Mucosa of stomach (tissue), 1 donor: ENCODE results near the gene PARVG.

Source experiments
- H3K27me3 ChIP-seq: one replicate; pipeline ENCODE4 v1.7.0; 2013; ENCODE audit warnings: mild to moderate bottlenecking, low read length; ENCODE audit not compliant: control insufficient read depth, insufficient read depth
- H3K36me3 ChIP-seq: one replicate; pipeline ENCODE4 v1.7.0; 2013; ENCODE audit warnings: low read length; ENCODE audit not compliant: control insufficient read depth, insufficient read depth
- H3K4me1 ChIP-seq: one replicate; pipeline ENCODE4 v1.7.0; 2013; ENCODE audit warnings: mild to moderate bottlenecking, low read length; ENCODE audit not compliant: control insufficient read depth, insufficient read depth
- H3K4me3 ChIP-seq: one replicate; pipeline ENCODE4 v1.7.0; 2013; ENCODE audit warnings: low read length
- H3K9ac ChIP-seq: one replicate; pipeline ENCODE4 v1.7.0; 2013; ENCODE audit warnings: mild to moderate bottlenecking, low read length, moderate library complexity
- H3K9me3 ChIP-seq: one replicate; pipeline ENCODE4 v1.7.0; 2013; ENCODE audit warnings: mild to moderate bottlenecking, low read length, moderate library complexity; ENCODE audit not compliant: control insufficient read depth
- donor health status: Pancreatic carcinoma.

PARVG gene

DNA sequence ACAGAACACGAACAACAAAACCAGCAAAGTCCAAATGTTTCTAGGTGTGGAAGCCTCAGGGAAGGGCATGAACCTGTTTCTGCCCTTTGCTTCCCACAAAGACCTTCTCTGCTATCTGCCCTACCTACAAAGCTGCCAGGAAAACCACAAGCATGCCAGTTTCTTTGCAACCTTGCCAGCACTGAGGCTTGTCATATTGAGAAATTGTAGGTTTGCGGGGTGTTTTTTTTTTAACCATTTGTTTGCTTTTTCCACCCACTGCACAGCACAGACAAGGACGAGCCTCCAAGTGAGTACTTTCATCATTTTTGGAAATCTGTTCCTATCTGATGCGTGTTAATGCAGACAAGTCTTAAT is 12.8 kb downstream of the PARVG start:
- H3K36me3 ChIP-seq, result no peaks in the 10 kb centered on the region
- H3K9me3 ChIP-seq, result no peaks in the 10 kb centered on the region
- no peaks in the 10 kb centered on the region for H3K27me3 ChIP-seq
- H3K4me3 ChIP-seq, result no peak overlapping the region
- no peak overlapping the region for H3K9ac ChIP-seq
- H3K4me1 ChIP-seq, result no peaks in the 10 kb centered on the region

DNA sequence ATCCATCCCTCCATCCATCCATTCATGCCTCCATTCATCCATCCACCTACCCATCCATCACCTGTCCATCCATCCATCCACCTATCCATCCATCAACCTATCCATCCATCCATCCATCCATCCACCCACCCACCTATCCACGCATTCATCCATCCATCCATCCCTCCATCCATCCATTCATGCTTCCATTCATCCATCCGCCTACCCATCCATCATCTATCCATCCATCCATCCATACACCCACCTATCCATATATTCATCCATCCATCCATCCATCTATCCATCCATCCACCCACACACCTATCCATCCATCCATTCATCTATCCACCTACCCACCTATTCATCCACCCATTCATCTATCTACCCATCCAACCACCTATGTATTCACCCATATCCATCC is 13.8 kb downstream of the PARVG start:
- no peaks in the 10 kb centered on the region for H3K27me3 ChIP-seq
- H3K9me3 ChIP-seq, result no peaks in the 10 kb centered on the region
- H3K4me3 ChIP-seq, result no peak overlapping the region
- H3K36me3 ChIP-seq, result no peaks in the 10 kb centered on the region
- H3K4me1 ChIP-seq, result no peaks in the 10 kb centered on the region
- no peak overlapping the region for H3K9ac ChIP-seq

DNA sequence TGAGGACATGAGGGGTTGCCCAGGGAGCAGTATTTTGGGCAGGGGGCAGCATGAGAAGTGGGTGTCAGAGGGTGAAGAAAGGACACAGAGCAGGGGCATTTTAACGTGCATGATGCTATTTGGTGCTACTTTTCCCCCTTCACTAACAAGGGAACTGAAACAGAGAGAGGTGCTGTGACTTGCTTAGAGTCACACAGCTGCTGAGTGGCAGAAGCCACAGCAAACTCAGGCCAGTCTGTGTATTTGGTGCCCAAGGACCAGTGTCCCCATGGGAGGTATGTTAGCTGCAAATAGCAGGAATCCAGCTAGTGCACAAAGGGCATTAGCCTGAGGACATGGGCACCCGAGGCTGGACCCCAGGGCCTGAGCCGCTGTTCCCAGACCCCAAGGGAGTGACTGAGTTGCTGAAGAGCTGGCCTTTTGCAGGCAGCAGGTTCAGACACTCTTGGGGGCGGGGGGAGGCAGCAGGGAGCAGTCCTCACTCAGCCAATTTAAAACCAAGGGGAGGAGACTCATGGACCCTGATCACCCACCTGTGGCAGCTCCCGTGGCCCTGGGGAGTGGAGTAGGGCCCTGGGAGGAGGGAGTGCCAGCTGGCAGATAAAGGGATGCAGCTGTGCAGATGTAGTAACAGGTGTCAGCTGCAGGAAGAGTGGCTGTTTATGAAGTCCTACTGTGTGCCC is 14.6 kb downstream of the PARVG start:
- H3K27me3 ChIP-seq, result no peaks in the 10 kb centered on the region
- H3K36me3 ChIP-seq, result no peaks in the 10 kb centered on the region
- H3K4me3 ChIP-seq, result no peak overlapping the region
- H3K9me3 ChIP-seq, result no peaks in the 10 kb centered on the region
- H3K9ac ChIP-seq, result no peak overlapping the region
- no peaks in the 10 kb centered on the region for H3K4me1 ChIP-seq

GRCh38 chr22:44196241-44196640 is 15.5 kb downstream of the PARVG start:
- no peaks in the 10 kb centered on the region for H3K36me3 ChIP-seq
- H3K9ac ChIP-seq, result no peak overlapping the region
- H3K27me3 ChIP-seq, result no peaks in the 10 kb centered on the region
- H3K9me3 ChIP-seq, result no peaks in the 10 kb centered on the region
- no peaks in the 10 kb centered on the region for H3K4me1 ChIP-seq
- H3K4me3 ChIP-seq, result no peak overlapping the region

DNA sequence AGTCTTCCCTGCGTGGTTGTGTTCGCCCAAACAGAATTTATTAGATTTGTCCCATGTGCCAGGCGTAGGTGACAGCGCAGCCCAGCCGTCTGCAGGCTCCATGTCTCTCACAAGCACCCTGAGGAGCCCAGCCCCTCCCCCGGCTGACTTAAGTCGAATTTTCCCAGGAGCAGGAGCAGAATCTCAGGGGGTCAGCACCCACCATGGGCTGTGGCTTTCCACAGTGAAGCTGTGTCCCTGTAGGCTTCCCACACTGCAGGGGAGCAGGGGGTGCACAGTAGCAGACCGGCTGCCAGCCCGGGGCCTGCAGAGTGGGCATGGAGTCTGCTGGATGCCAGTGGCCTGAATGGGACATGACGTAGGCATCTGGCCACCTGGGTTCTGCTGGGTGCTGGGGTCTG is 16.0 kb downstream of the PARVG start:
- peaks cover 3% of the 10 kb centered on the region for H3K27me3 ChIP-seq
- no peak overlapping the region for H3K4me3 ChIP-seq
- H3K9me3 ChIP-seq, result no peaks in the 10 kb centered on the region
- no peaks in the 10 kb centered on the region for H3K36me3 ChIP-seq
- no peak overlapping the region for H3K9ac ChIP-seq
- no peaks in the 10 kb centered on the region for H3K4me1 ChIP-seq

- Histone ChIP-seq H3K4me3 (no peak overlapping the region), H3K36me3 (no peaks in the 10 kb centered on the region), H3K4me1 (no peaks in the 10 kb centered on the region), H3K9ac (no peak overlapping the region), H3K9me3 (no peaks in the 10 kb centered on the region), H3K27me3 (peaks cover 3% of the 10 kb centered on the region)
Observed at GRCh38 chr22:44197271-44197670, 16.5 kb downstream of the PARVG start.

DNA sequence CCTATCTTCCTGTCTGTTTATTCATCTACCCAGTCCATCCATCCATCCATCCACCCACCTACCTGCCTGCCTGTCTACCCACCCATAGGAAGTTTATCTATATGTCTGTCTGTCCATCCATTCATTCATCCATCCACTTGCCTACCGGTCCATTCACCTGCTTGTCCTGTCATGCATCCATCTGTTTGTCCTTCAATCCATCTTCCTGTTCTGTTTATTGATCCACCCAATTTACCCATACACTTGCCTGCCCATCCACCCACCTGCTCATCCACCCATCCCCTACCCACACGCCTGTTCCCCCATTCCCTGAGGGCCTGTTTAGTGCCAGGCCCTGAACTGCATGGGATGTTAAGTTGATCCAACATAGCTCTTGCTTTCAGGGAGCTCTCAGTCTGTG is 18.4 kb downstream of the PARVG start:
- H3K4me3 ChIP-seq, result no peak overlapping the region
- no peaks in the 10 kb centered on the region for H3K9me3 ChIP-seq
- H3K9ac ChIP-seq, result no peak overlapping the region
- H3K36me3 ChIP-seq, result no peaks in the 10 kb centered on the region
- no peaks in the 10 kb centered on the region for H3K4me1 ChIP-seq
- peaks cover 3% of the 10 kb centered on the region for H3K27me3 ChIP-seq

- no peaks in the 10 kb centered on the region for H3K9me3 ChIP-seq
- no peak overlapping the region for H3K4me3 ChIP-seq
- no peaks in the 10 kb centered on the region for H3K4me1 ChIP-seq
- peaks cover 3% of the 10 kb centered on the region for H3K27me3 ChIP-seq
- H3K9ac ChIP-seq, result no peak overlapping the region
- H3K36me3 ChIP-seq, result no peaks in the 10 kb centered on the region
Observed at GRCh38 chr22:44199866-44200265, 19.1 kb downstream of the PARVG start.

GRCh38 chr22:44200451-44200850 is 19.7 kb downstream of the PARVG start:
- H3K4me3 ChIP-seq, result no peak overlapping the region
- peaks cover 3% of the 10 kb centered on the region for H3K27me3 ChIP-seq
- no peaks in the 10 kb centered on the region for H3K4me1 ChIP-seq
- H3K36me3 ChIP-seq, result no peaks in the 10 kb centered on the region
- H3K9me3 ChIP-seq, result no peaks in the 10 kb centered on the region
- H3K9ac ChIP-seq, result no peak overlapping the region

GRCh38 chr22:44200855-44201550 is 20.3 kb downstream of the PARVG start:
- H3K9ac ChIP-seq, result no peak overlapping the region

DNA sequence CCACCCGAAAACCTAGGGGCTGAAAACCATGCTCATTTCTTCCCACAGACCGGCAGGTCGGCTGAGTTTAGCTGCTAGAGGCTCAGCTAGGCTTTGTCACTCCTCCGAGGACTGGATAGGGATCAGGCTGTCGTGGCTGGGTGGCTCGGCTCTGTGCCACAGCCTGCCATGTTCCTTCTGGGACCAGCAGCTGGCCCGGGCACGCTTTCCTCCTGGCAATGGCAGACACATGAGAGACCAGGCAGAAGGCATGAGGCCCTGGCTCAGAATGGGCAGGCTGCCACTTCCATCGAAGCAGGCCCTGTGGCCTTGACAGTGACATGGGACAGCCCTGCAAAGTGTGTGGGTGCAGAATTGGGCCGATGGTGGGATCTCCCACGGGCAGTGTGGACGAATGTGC is 20.9 kb downstream of the PARVG start:
- Histone ChIP-seq H3K4me1 (no peaks in the 10 kb centered on the region), H3K27me3 (peaks cover 3% of the 10 kb centered on the region), H3K9ac (no peak overlapping the region), H3K36me3 (no peaks in the 10 kb centered on the region), H3K9me3 (no peaks in the 10 kb centered on the region), H3K4me3 (no peak overlapping the region)

More at GRCh38 chr22:44200855-44201550, 20.3 kb downstream of the PARVG start:
- Histone ChIP-seq H3K4me1 (no peaks in the 10 kb centered on the region), H3K9me3 (no peaks in the 10 kb centered on the region), H3K4me3 (no peak overlapping the region), H3K27me3 (peaks cover 3% of the 10 kb centered on the region), H3K36me3 (no peaks in the 10 kb centered on the region)

- no peaks in the 10 kb centered on the region for H3K4me1 ChIP-seq
- peaks cover 3% of the 10 kb centered on the region for H3K27me3 ChIP-seq
- H3K4me3 ChIP-seq, result no peak overlapping the region
- H3K9me3 ChIP-seq, result no peaks in the 10 kb centered on the region
- H3K9ac ChIP-seq, result no peak overlapping the region
- H3K36me3 ChIP-seq, result no peaks in the 10 kb centered on the region
Observed at GRCh38 chr22:44202261-44202789, 21.6 kb downstream of the PARVG start.
